ENCODE results near the gene NBPF12. TPM values are rescaled to one million over a fixed set of nuclear protein-coding genes. Genes with fewer than 3 reads are reported as not detected.
"Not testable (repeated sequence)": the region's sequence is repeated elsewhere in the genome, so short reads cannot be mapped to it uniquely, and the experiment has no call there.

NBPF12 gene
- polyA plus RNA-seq, 1 donor from 2014 or later = 25.8 TPM

DNA sequence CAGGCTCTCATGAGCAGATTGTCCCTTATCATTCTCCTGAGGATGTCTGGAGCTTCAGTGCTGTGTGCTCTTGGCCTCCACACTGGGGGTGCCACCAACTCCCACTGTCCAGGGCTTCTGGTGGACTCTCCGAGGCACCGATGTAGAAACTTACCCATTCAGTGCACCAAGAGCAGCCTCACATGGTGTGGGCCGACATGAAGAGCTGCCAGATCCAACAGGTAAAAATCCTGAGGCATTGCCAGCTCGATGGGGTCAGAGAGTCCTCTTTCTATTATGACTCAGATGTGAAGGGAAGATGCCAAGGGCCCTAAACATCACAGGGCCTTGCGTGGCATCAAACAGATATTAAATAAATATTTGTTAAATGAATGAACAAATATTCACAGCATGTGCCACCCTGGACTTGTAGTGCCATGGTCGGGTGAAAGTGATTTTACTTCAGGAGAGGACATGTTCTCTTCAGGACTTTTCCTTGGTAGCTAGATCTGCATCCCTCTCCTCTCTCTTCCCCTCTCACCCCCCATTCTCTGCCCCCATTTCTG lies 5.3 kb downstream of the NBPF12 start:
- not testable (repeated sequence) for H3K4me2 ChIP-seq (ENCODE audit: low read length); H3F3A ChIP-seq (ENCODE audit: insufficient read depth, low read length, poor library complexity, severe bottlenecking); H3K27me3 ChIP-seq (ENCODE audit: insufficient read depth, low read depth, low read length); H3K9me3 ChIP-seq (ENCODE audit: low read length); H3K9me2 ChIP-seq (ENCODE audit: insufficient read depth, low read length); H3K36me3 ChIP-seq (ENCODE audit: insufficient read depth, low read length); H3K27ac ChIP-seq (ENCODE audit: low read length); H4K20me1 ChIP-seq (ENCODE audit: insufficient read depth); H3K9ac ChIP-seq (ENCODE audit: low read length); H2AFZ ChIP-seq (ENCODE audit: low read depth, low read length); H3K4me3 ChIP-seq (ENCODE audit: low read length); H3K79me2 ChIP-seq (replicated peaks; ENCODE audit: insufficient read depth, low read length)

DNA sequence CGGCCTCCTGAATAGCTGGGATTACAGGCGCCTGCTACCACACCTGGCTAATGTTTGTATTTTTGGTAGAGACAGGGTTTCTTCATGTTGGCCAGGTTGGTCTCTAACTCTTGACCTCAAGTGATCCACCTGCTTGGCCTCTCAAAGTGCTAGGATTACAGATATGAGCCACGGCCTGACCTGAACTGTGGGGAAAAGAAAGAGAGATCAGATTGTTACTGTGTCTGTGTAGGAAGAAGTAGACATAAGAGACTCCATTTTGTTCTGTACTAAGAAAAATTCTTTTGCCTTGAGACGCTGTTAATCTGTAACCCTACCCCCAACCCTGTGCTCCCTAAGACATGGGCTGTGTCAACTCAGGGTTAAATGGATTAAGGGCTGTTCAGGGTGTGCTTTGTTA lies 10.0 kb downstream of the NBPF12 start:
- H3K27me3 ChIP-seq (ENCODE audit: insufficient read depth, low read depth, low read length); H3K9me3 ChIP-seq (ENCODE audit: low read length); H2AFZ ChIP-seq (ENCODE audit: low read depth, low read length); H3K27ac ChIP-seq (ENCODE audit: low read length); H3K4me3 ChIP-seq (ENCODE audit: low read length); H3K9ac ChIP-seq (ENCODE audit: low read length); H3K9me2 ChIP-seq (ENCODE audit: insufficient read depth, low read length); H3K4me2 ChIP-seq (ENCODE audit: low read length); H3F3A ChIP-seq (ENCODE audit: insufficient read depth, low read length, poor library complexity, severe bottlenecking); H3K79me2 ChIP-seq (replicated peaks; ENCODE audit: insufficient read depth, low read length); H4K20me1 ChIP-seq (ENCODE audit: insufficient read depth); H3K36me3 ChIP-seq (ENCODE audit: insufficient read depth, low read length): not testable (repeated sequence)

DNA sequence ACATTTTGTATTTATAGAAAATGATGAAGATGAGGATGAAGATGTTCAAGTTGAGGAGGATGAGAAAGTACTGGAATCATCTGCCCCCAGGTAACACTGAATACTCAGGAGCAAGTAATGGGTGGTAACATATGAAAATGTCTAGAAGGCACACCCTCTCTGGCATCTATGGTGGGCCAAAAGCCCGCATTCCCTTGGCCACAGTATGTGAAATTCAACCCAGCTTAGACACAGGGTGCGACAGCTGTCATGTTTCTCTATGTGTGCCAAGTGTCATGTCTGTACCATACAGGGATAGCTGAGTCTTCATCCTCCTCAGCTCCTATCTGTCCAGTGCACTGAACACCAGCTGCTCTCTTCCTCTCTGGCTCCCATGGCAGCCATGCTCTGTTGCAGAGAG lies 26.2 kb downstream of the NBPF12 start:
- H2AFZ ChIP-seq (ENCODE audit: low read depth, low read length); H3K36me3 ChIP-seq (ENCODE audit: insufficient read depth, low read length); H3K79me2 ChIP-seq (replicated peaks; ENCODE audit: insufficient read depth, low read length); H3K27me3 ChIP-seq (ENCODE audit: insufficient read depth, low read depth, low read length); H3K9me3 ChIP-seq (ENCODE audit: low read length); H3K9ac ChIP-seq (ENCODE audit: low read length); H3F3A ChIP-seq (ENCODE audit: insufficient read depth, low read length, poor library complexity, severe bottlenecking); H3K4me3 ChIP-seq (ENCODE audit: low read length); H3K4me2 ChIP-seq (ENCODE audit: low read length); H4K20me1 ChIP-seq (ENCODE audit: insufficient read depth); H3K27ac ChIP-seq (ENCODE audit: low read length); H3K9me2 ChIP-seq (ENCODE audit: insufficient read depth, low read length): not testable (repeated sequence)

DNA sequence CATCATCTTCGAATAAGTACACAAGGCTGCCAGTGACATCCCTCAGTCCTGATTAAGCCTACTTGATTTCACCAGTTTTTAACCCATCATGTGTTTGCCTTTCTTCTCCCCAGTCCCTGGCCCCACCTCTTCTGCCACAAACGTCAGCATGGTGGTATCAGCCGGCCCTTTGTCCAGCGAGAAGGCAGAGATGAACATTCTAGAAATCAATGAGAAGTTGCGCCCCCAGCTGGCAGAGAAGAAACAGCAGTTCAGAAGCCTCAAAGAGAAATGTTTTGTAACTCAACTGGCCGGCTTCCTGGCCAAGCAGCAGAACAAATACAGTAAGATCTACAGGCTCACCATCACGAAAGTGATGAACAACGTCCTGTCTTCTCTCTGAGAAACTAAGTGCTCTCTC lies 28.2 kb downstream of the NBPF12 start:
- not testable (repeated sequence) for H3F3A ChIP-seq (ENCODE audit: insufficient read depth, low read length, poor library complexity, severe bottlenecking); H3K27me3 ChIP-seq (ENCODE audit: insufficient read depth, low read depth, low read length); H3K36me3 ChIP-seq (ENCODE audit: insufficient read depth, low read length); H3K9me3 ChIP-seq (ENCODE audit: low read length); H2AFZ ChIP-seq (ENCODE audit: low read depth, low read length); H3K4me2 ChIP-seq (ENCODE audit: low read length); H3K4me3 ChIP-seq (ENCODE audit: low read length); H3K9ac ChIP-seq (ENCODE audit: low read length); H3K27ac ChIP-seq (ENCODE audit: low read length); H3K9me2 ChIP-seq (ENCODE audit: insufficient read depth, low read length); H4K20me1 ChIP-seq (ENCODE audit: insufficient read depth); H3K79me2 ChIP-seq (replicated peaks; ENCODE audit: insufficient read depth, low read length)

- H2AFZ ChIP-seq (ENCODE audit: low read depth, low read length); H3K36me3 ChIP-seq (ENCODE audit: insufficient read depth, low read length); H3K27me3 ChIP-seq (ENCODE audit: insufficient read depth, low read depth, low read length); H3F3A ChIP-seq (ENCODE audit: insufficient read depth, low read length, poor library complexity, severe bottlenecking); H3K9me2 ChIP-seq (ENCODE audit: insufficient read depth, low read length); H3K4me2 ChIP-seq (ENCODE audit: low read length); H3K9me3 ChIP-seq (ENCODE audit: low read length); H3K27ac ChIP-seq (ENCODE audit: low read length); H3K4me3 ChIP-seq (ENCODE audit: low read length); H3K79me2 ChIP-seq (replicated peaks; ENCODE audit: insufficient read depth, low read length); H3K9ac ChIP-seq (ENCODE audit: low read length); H4K20me1 ChIP-seq (ENCODE audit: insufficient read depth): not testable (repeated sequence)
Measured at GRCh38 chr1:146970656-146971055, 32.5 kb downstream of the NBPF12 start.

- H3K9me2 ChIP-seq (ENCODE audit: insufficient read depth, low read length); H4K20me1 ChIP-seq (ENCODE audit: insufficient read depth); H3K36me3 ChIP-seq (ENCODE audit: insufficient read depth, low read length); H3K27ac ChIP-seq (ENCODE audit: low read length); H3K4me2 ChIP-seq (ENCODE audit: low read length); H3K9ac ChIP-seq (ENCODE audit: low read length); H2AFZ ChIP-seq (ENCODE audit: low read depth, low read length); H3K79me2 ChIP-seq (replicated peaks; ENCODE audit: insufficient read depth, low read length); H3K4me3 ChIP-seq (ENCODE audit: low read length); H3K27me3 ChIP-seq (ENCODE audit: insufficient read depth, low read depth, low read length); H3F3A ChIP-seq (ENCODE audit: insufficient read depth, low read length, poor library complexity, severe bottlenecking); H3K9me3 ChIP-seq (ENCODE audit: low read length): not testable (repeated sequence)
Measured at GRCh38 chr1:146972681-146973080, 34.6 kb downstream of the NBPF12 start.

GRCh38 chr1:146985855-146986254 lies 47.7 kb downstream of the NBPF12 start:
- not testable (repeated sequence) for H4K20me1 ChIP-seq (ENCODE audit: insufficient read depth); H3K27ac ChIP-seq (ENCODE audit: low read length); H3K79me2 ChIP-seq (replicated peaks; ENCODE audit: insufficient read depth, low read length); H3K36me3 ChIP-seq (ENCODE audit: insufficient read depth, low read length); H3K4me3 ChIP-seq (ENCODE audit: low read length); H2AFZ ChIP-seq (ENCODE audit: low read depth, low read length); H3K27me3 ChIP-seq (ENCODE audit: insufficient read depth, low read depth, low read length); H3K4me2 ChIP-seq (ENCODE audit: low read length); H3K9me2 ChIP-seq (ENCODE audit: insufficient read depth, low read length); H3K9me3 ChIP-seq (ENCODE audit: low read length); H3K9ac ChIP-seq (ENCODE audit: low read length); H3F3A ChIP-seq (ENCODE audit: insufficient read depth, low read length, poor library complexity, severe bottlenecking)

DNA sequence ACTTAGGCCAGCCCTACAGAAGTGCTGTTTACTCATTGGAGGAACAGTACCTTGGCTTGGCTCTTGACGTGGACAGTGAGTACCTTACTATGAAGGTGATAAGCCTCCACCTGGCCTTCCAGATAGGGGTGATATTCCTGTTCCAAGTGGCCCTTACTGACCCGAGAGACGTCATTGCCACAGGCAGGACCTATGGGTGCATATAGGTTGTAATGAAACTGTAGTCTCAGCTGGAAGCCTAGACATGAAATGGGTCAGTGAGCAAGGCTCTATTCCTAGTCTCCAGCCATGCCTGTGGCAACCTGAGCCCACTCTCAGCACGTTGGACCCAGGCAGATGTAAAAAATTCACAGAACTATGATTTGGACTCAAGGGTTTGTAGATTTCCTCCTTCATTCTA lies 48.3 kb downstream of the NBPF12 start:
- H3K9me3 ChIP-seq (ENCODE audit: low read length); H3K9ac ChIP-seq (ENCODE audit: low read length); H3K27me3 ChIP-seq (ENCODE audit: insufficient read depth, low read depth, low read length); H3K4me3 ChIP-seq (ENCODE audit: low read length); H4K20me1 ChIP-seq (ENCODE audit: insufficient read depth); H3K79me2 ChIP-seq (replicated peaks; ENCODE audit: insufficient read depth, low read length); H3K27ac ChIP-seq (ENCODE audit: low read length); H2AFZ ChIP-seq (ENCODE audit: low read depth, low read length); H3K4me2 ChIP-seq (ENCODE audit: low read length); H3F3A ChIP-seq (ENCODE audit: insufficient read depth, low read length, poor library complexity, severe bottlenecking); H3K36me3 ChIP-seq (ENCODE audit: insufficient read depth, low read length); H3K9me2 ChIP-seq (ENCODE audit: insufficient read depth, low read length): not testable (repeated sequence)

Measured in neural cell (in vitro differentiated cells).